ENCODE measurements around the gene IGFL1.
"Not testable (repeated sequence)": the region's sequence is repeated elsewhere in the genome, so short reads cannot be mapped to it uniquely, and the experiment has no call there.

Gene IGFL1

GRCh38 chr19:46232938-46233621, 3.5 kb downstream of the IGFL1 start:
- DNase-seq (ENCODE audit: insufficient read length) = no peak
- TF ChIP-seq POLR2AphosphoS5 (IDR thresholded peaks at IDR 0.05; ENCODE audit: low read depth, low read length) (no peak), TAF1 (IDR thresholded peaks at IDR 0.05; ENCODE audit: borderline replicate concordance, low read depth, low read length) (no peak), POLR2A (IDR thresholded peaks at IDR 0.05; ENCODE audit: low read depth, low read length) (no peak)
- FAIRE-seq = no peak

GRCh38 chr19:46233871-46234270, 4.3 kb downstream of the IGFL1 start:
- FAIRE-seq; DNase-seq (ENCODE audit: insufficient read length): not testable (repeated sequence)

GRCh38 chr19:46238141-46238540, 8.6 kb downstream of the IGFL1 start:
- DNase-seq (ENCODE audit: insufficient read length); FAIRE-seq: not testable (repeated sequence)

GRCh38 chr19:46239193-46240024, 9.9 kb downstream of the IGFL1 start:
- no peak for FAIRE-seq
- TF ChIP-seq POLR2A (IDR thresholded peaks at IDR 0.05; ENCODE audit: low read depth, low read length) (no peak), POLR2AphosphoS5 (IDR thresholded peaks at IDR 0.05; ENCODE audit: low read depth, low read length) (no peak), TAF1 (IDR thresholded peaks at IDR 0.05; ENCODE audit: borderline replicate concordance, low read depth, low read length) (no peak)
- DNase-seq (ENCODE audit: insufficient read length) = no peak

- TF ChIP-seq POLR2A (IDR thresholded peaks at IDR 0.05; ENCODE audit: low read depth, low read length) (no peak), POLR2AphosphoS5 (IDR thresholded peaks at IDR 0.05; ENCODE audit: low read depth, low read length) (no peak), TAF1 (IDR thresholded peaks at IDR 0.05; ENCODE audit: borderline replicate concordance, low read depth, low read length) (no peak)
- FAIRE-seq (no peak), DNase-seq (ENCODE audit: insufficient read length) (no peak)
These were observed 11.2 kb downstream of the IGFL1 start for GRCh38 chr19:46240693-46241092.

- FAIRE-seq (no peak), DNase-seq (ENCODE audit: insufficient read length) (no peak)
- no peak for TF ChIP-seq TAF1 (IDR thresholded peaks at IDR 0.05; ENCODE audit: borderline replicate concordance, low read depth, low read length)
- no peak for TF ChIP-seq POLR2A (IDR thresholded peaks at IDR 0.05; ENCODE audit: low read depth, low read length)
- TF ChIP-seq POLR2AphosphoS5 (IDR thresholded peaks at IDR 0.05; ENCODE audit: low read depth, low read length) = no peak
These were observed 12.1 kb downstream of the IGFL1 start for GRCh38 chr19:46241626-46242025.

GRCh38 chr19:46243081-46243654, 13.6 kb downstream of the IGFL1 start:
- not testable (repeated sequence) for FAIRE-seq; DNase-seq (ENCODE audit: insufficient read length)

GRCh38 chr19:46250076-46250735, 20.7 kb downstream of the IGFL1 start:
- TF ChIP-seq POLR2AphosphoS5 (IDR thresholded peaks at IDR 0.05; ENCODE audit: low read depth, low read length) (no peak), POLR2A (IDR thresholded peaks at IDR 0.05; ENCODE audit: low read depth, low read length) (no peak), TAF1 (IDR thresholded peaks at IDR 0.05; ENCODE audit: borderline replicate concordance, low read depth, low read length) (no peak)
- FAIRE-seq (no peak), DNase-seq (ENCODE audit: insufficient read length) (no peak)

GRCh38 chr19:46251416-46251815, 21.9 kb downstream of the IGFL1 start:
- no peak for FAIRE-seq
- DNase-seq (ENCODE audit: insufficient read length) = no peak
- TF ChIP-seq POLR2A (IDR thresholded peaks at IDR 0.05; ENCODE audit: low read depth, low read length) = no peak

- TF ChIP-seq POLR2A (IDR thresholded peaks at IDR 0.05; ENCODE audit: low read depth, low read length) (no peak), POLR2AphosphoS5 (IDR thresholded peaks at IDR 0.05; ENCODE audit: low read depth, low read length) (no peak), TAF1 (IDR thresholded peaks at IDR 0.05; ENCODE audit: borderline replicate concordance, low read depth, low read length) (no peak)
- FAIRE-seq (no peak), DNase-seq (ENCODE audit: insufficient read length) (no peak)
These were observed 25.2 kb downstream of the IGFL1 start for GRCh38 chr19:46254776-46255175.

- FAIRE-seq (no peak), DNase-seq (ENCODE audit: insufficient read length) (no peak)
These were observed 27.3 kb downstream of the IGFL1 start for GRCh38 chr19:46256855-46257254.

GRCh38 chr19:46261501-46261900, 32.0 kb downstream of the IGFL1 start:
- not testable (repeated sequence) for DNase-seq (ENCODE audit: insufficient read length); FAIRE-seq

More at GRCh38 chr19:46256855-46257254, 27.3 kb downstream of the IGFL1 start:
- TF ChIP-seq POLR2A (IDR thresholded peaks at IDR 0.05; ENCODE audit: low read depth, low read length) (no peak), POLR2AphosphoS5 (IDR thresholded peaks at IDR 0.05; ENCODE audit: low read depth, low read length) (no peak), TAF1 (IDR thresholded peaks at IDR 0.05; ENCODE audit: borderline replicate concordance, low read depth, low read length) (no peak)
